H1 (cell line): Measurements from ENCODE around the gene SPATA16.

Experiments used
- CTCF ChIP-seq, 3 experiments: IDR thresholded peaks; 1 replicate in 2 of 3; 2 replicates in 1 of 3; pipeline versions ENCODE4 v1.5.1 to v1.6.1; 2011; ENCODE audit warnings: low read length in 3 of 3, mild to moderate bottlenecking in 3 of 3, inconsistent platforms in 2 of 3, low read depth in 1 of 3, moderate library complexity in 1 of 3; ENCODE audit not compliant: insufficient read depth in 1 of 3; ENCODE audit errors: control extremely low read depth in 1 of 3
- EZH2 ChIP-seq: fragments of 200-600 bp; sonication (generic); IDR thresholded peaks from 2 replicates; pipeline ENCODE4 v1.7.1; 2012; ENCODE audit warnings: low read depth, mild to moderate bottlenecking, moderate library complexity, low read length, inconsistent platforms; ENCODE audit not compliant: severe bottlenecking
- FOSL1 ChIP-seq: IDR thresholded peaks from 2 replicates; pipeline ENCODE4 v1.6.1; 2011; ENCODE audit warnings: mild to moderate bottlenecking, low read depth, low read length, moderate library complexity; ENCODE audit not compliant: insufficient read depth
- POLR2AphosphoS5 ChIP-seq: IDR thresholded peaks from 2 replicates; pipeline ENCODE4 v1.6.1; 2011; ENCODE audit warnings: low read depth, low read length

- no peak for TF ChIP-seq CTCF (IDR thresholded peaks at IDR 0.05; ENCODE audit: control extremely low read depth in 1 of 3, insufficient read depth in 1 of 3, low read depth in 1 of 3, low read length in 3 of 3)
- TF ChIP-seq FOSL1 = no peak
- no peak for TF ChIP-seq EZH2
- TF ChIP-seq POLR2AphosphoS5 = no peak
These were observed 127.7 kb downstream of the SPATA16 start for GRCh38 chr3:173013219-173013832.
